ENCODE results near the gene MRPL32.

DNA sequence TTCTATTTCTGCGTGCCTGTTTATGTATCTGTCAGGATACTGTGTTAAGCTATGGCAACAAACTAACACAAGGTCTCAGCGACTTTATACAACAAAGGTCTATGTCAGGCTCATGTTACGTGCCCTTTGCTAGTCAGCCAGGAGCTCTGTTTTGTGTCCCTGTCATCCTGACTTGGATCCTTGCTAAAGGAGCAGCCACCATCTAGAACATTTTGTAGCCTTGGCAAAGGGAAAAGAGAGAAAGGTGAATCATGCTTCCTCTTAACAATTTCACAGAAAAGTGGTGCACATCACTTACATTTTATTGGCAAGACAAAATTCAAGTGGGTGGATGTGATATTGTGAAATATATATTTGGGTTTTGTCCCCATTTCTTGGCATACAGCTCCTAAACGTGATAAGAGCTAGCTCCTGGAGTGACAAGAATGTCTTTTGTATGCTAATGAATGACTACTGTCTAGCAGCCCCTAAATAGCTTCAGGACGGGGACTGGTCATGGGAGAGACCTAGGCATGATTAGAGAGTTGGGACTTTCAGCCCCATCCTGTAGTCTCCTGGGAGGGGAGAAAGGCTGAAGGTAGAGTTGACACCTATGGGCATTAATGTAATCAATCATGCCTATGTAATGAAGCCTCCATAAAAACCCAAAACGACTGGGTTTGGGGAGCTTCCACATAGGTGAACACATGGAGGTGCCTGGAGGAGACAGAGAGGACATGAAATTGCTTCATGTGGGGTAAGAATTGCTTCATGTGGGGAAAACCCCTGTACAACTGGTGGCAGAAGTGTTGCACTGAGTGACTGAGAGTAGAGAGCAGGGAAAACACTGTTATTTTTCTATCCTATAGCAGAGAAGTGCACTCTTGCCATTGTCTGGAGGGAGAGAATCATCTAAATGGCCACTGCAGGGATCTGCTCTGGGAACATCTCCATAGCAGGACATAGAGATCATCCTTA lies 33.0 kb downstream of the MRPL32 start:
- TF ChIP-seq, protein P1, sequence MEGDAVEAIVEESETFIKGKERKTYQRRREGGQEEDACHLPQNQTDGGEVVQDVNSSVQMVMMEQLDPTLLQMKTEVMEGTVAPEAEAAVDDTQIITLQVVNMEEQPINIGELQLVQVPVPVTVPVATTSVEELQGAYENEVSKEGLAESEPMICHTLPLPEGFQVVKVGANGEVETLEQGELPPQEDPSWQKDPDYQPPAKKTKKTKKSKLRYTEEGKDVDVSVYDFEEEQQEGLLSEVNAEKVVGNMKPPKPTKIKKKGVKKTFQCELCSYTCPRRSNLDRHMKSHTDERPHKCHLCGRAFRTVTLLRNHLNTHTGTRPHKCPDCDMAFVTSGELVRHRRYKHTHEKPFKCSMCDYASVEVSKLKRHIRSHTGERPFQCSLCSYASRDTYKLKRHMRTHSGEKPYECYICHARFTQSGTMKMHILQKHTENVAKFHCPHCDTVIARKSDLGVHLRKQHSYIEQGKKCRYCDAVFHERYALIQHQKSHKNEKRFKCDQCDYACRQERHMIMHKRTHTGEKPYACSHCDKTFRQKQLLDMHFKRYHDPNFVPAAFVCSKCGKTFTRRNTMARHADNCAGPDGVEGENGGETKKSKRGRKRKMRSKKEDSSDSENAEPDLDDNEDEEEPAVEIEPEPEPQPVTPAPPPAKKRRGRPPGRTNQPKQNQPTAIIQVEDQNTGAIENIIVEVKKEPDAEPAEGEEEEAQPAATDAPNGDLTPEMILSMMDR (IDR thresholded peaks at IDR 0.05), result no peak
- no peak for TF ChIP-seq POLR2A (IDR thresholded peaks at IDR 0.05)

All from body of pancreas (tissue), 4 donors.